HG02610 (cell line): ENCODE data around the gene CFAP91.

Experiments
- ATAC-seq: cut with Tn5 transposase; IDR thresholded peaks from one replicate; pipeline ENCODE4 v1.9.1; 2021; ENCODE audit warnings: mild to moderate bottlenecking, moderate library complexity; ENCODE audit not compliant: unreplicated experiment

CFAP91 gene

DNA sequence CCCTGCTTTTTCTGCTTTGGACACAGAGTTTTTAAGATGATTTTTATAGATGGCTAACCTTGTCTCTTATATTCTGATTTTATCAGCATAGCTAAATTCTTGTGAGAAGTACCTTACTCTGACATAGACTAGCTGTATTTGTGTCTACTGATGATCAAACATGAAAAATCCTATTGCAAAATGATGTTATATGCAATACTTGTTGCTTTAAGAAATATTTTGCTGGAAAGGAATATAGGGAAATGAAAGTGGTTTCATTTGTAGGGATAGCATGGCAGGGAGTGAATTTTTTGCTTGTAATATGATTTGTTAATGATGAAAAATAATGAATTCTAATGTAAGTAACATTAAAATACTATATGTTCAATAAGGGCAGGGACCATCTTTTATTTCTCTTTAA lies 35.9 kb downstream of the CFAP91 start:
- ATAC-seq: no peak

- ATAC-seq: no peak
Observed at GRCh38 chr3:119741657-119742590, 39.1 kb downstream of the CFAP91 start.

- no peak for ATAC-seq
Observed at GRCh38 chr3:119743921-119744320, 41.1 kb downstream of the CFAP91 start.

GRCh38 chr3:119745942-119746341 lies 43.1 kb downstream of the CFAP91 start:
- ATAC-seq: no peak

DNA sequence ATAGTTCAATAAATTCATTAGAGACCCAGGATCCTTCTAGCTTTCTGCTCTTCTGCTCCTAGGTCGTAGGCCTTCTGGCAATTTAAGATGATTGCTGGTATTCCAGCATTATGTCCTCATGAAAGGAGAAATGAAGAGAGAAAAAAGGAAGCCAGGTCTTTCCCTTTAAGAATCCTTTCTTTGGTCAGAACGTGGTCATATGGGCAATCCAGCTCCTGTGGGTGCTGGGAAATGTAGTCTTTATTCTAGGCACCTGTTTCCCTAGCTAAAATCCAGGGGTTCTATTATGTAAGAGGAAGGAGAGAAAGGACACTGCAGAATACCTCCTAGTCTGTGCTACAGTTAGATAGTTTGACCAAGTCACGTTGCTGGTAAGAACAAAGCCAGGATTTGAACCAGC lies 43.6 kb downstream of the CFAP91 start:
- no peak for ATAC-seq

DNA sequence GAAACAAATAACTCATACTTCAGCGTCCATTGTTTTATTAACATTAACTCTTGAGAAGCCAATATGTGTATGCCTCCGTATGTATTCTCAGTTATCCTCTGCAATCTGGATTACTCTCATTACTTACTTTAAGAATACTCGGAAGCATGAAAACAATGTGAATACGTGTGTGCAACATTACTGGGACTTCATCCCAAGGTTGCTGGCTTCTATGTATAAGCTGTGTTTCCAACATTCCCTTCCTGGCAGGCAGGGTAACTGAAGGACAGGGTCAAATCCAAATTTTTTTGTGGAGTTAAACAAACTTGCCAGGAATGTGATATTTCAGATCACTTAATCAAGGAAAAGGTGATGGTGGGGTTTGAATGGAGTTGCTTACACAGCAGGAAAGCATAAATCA lies 44.5 kb downstream of the CFAP91 start:
- ATAC-seq: no peak

DNA sequence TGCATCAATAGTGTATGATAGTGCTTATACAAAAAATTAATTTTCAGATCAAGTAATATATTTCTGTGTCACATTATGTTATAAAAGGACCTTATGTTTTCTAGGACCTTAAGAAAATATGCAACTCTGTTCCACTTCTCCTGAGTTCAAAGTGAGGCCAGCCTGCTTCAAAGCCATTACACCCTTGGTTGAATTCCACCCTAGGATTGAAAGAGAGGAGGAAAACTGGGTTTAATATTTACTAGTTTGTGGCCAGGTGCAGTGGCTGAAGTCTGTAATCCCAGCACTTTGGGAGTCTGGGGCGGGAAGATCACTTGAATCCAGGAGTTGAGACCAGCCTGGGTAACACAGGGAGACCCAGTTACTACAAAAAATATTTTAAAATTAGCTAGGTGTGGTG lies 46.2 kb downstream of the CFAP91 start:
- ATAC-seq: no peak

GRCh38 chr3:119751423-119751822 lies 48.6 kb downstream of the CFAP91 start:
- no peak for ATAC-seq
